ENCODE data around the gene HAX1.

- TF ChIP-seq CTCF (IDR thresholded peaks at IDR 0.05; ENCODE audit: insufficient read depth, low read length, poor library complexity, severe bottlenecking): no peak
- no peak for TF ChIP-seq EZH2phosphoT487 (conservative IDR thresholded peaks at IDR 0.05; ENCODE audit: low read length)
Measured at GRCh38 chr1:154323493-154323892, 51.1 kb downstream of the HAX1 start.
